HG03196 (cell line): ENCODE data around the gene SFPQ.
"Not testable (repeated sequence)": the region's sequence is repeated elsewhere in the genome, so short reads cannot be mapped to it uniquely, and the experiment has no call there.

Experiments
- ATAC-seq: cut with Tn5 transposase; IDR thresholded peaks from one replicate; pipeline ENCODE4 v1.9.1; 2021; ENCODE audit not compliant: unreplicated experiment

SFPQ gene

DNA sequence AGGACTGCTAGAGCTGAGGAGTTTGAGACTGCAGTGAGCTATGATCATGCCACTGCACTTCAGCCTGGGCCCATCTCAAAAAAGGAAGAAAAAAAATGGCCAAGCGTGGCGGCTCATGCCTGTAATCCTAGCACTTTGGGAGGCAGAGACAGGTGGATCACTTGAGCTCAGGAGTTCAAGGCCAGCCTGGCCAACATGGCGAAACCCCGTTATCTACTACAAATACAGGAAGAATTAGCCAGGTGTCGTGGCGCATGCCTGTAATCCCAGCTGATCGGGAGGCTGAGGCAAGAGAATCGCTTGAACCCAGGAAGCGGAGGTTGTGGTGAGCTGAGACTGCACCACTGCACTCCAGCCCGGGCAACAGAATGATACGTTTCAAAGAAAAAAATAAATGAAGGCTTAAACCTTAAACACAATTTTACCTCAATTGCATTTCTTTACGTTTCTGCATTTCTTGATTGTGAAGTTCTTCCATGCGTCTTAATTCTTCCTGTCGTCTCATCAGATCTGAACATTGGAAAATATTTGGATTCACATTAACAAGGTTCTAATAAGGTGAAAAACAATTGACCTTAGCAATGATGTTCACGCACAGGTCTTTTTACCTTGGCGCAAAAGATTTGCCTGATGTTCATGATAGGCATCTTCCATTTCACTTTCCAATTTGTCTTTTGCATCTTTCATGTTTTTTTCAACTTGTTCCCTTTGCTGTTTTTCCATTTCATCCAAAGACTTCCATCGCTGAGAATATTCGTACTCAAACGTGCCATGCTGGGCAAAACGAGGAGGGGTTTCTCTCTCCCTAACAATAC lies 4.2 kb downstream of the SFPQ start:
- no peak for ATAC-seq

GRCh38 chr1:35187816-35188342 lies 5.1 kb downstream of the SFPQ start:
- ATAC-seq, result no peak

DNA sequence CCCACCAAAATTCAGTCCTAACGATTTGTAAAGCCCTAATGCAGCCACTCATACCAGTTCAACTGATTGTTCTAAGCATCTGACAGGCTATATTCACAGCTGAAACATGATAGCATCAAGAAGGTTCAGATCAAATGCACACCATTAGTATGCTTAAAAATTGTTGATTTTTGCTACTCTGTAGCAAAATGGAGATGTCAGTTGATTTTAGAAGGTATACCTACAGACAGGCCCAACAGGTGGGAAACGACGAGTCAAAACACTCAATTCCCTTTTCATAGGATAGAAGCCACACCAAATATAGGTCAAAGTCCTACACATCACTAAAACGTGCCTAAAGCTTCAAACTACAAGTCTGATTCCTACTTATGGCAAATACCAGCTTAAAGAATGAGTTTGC lies 6.7 kb downstream of the SFPQ start:
- no peak for ATAC-seq

GRCh38 chr1:35185200-35185599 lies 7.7 kb downstream of the SFPQ start:
- no peak for ATAC-seq

DNA sequence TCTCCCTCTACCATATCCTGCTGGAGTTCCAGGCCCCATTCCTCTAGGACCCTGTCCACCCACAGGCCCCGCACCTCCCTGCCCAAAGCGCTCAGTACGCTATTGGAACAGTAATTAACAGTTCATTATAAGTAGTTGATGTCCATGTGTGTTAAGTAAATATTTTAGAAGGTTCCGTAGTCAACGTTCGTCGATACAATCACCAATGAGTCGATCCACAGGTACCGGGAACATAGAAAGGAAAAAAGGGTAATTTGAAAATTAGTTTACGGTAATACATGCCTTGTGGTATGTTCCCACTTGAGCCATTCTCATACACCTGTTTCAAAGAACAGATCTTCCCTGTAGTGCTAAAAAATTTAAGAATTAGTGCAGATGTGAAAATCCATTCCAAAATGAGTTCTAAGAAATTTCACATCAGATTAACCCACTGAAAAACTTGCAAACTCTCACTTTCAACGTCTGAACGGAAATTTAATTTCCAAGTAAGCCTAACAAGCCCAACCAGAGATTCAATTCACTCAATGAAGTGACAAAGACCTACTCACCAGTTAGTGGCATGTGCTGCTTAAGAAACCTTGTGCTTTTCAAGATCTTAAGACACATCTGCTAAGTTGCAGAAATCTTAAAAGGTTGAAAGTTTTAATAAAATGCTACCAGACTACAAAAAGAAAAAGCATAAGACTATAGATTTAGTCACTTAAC lies 8.3 kb downstream of the SFPQ start:
- ATAC-seq, result no peak

DNA sequence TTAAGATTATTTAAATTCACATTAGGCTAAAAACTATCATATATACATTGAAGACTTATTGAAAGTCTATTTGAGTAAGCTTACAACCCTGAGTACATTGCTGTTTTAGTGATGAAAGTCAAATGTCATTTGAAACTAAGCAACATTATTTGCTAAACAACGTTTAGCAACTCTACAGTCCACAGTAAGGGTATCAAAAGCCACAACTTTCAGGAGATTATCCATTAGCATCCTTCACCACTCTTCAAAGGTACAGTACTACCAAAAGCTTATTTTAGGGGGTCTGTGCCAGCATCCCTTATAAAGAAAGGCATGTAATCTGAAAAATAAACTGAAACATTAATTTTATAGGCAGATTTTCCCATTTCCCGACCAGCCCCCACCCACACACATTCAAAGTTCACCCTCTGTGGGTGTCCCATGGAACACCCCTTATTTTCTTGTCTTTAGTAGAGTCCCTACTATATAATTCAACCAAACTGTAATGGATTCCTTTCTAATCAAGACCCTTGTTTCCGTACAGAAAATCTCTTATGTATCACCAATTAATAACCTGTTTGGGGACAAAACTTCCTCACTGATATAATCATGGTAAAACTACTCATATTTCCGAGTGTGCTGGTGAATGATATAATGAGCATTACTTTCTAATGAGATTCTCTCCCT lies 11.0 kb downstream of the SFPQ start:
- no peak for ATAC-seq

GRCh38 chr1:35180776-35181374 lies 12.1 kb downstream of the SFPQ start:
- ATAC-seq, result no peak

DNA sequence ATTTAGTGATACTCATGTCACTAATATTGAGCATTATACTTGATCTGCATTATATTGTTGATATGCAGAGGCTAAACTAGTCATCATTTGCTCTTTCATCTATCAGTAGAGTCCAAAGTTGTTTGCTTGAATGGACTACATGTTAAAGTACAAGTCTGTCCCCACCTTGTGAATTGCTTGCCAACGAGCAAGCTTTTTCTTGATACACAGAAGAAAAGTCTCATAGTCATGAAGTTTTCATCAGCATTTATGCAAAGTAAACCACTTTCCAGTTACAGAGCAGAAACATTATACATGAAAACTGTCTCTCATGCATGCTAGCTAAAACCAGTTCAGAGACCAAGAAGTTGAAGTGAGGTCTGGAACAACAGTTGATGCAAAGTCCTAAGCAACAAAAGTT lies 13.0 kb downstream of the SFPQ start:
- no peak for ATAC-seq

- ATAC-seq, result no peak
These were observed 14.0 kb downstream of the SFPQ start for GRCh38 chr1:35178874-35179380.

DNA sequence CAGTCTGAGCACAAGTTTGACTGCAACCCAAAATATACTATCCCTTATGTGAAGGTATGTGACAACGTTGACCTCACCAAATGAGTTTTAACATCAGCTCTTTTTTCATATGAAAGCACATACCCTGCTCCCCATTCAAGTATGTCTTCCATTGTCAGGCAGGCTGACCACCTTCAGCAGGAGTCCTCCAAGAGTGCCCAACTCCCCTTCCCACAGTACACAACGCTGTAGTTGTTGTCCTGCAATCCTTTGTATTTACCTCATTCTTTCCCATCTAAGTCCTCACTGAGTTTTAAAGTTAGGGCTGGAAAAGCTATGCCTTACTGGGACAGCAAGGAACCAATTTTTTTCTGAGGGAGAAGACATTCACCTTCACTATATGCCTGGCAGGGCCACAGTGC lies 14.7 kb downstream of the SFPQ start:
- no peak for ATAC-seq

- ATAC-seq, result no peak
These were observed 15.6 kb downstream of the SFPQ start for GRCh38 chr1:35177237-35177786.

DNA sequence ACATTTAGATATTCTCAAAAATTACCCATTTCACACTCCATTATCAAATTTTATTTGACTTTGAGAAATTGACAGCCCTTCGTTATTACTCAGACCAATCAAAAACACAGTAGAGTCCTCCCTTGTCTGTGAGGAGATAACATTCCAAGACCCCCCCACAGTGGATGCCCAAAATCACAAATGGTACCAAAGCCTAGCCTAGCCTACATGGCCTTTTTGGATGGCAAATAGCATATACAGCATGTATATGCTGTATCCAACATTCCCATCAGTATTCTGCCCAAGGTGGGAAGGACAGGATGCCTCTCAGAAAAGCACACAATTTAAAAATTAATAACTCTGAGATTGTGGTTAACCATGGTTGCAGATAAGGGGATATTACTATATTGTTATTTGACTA lies 17.3 kb downstream of the SFPQ start:
- no peak for ATAC-seq

DNA sequence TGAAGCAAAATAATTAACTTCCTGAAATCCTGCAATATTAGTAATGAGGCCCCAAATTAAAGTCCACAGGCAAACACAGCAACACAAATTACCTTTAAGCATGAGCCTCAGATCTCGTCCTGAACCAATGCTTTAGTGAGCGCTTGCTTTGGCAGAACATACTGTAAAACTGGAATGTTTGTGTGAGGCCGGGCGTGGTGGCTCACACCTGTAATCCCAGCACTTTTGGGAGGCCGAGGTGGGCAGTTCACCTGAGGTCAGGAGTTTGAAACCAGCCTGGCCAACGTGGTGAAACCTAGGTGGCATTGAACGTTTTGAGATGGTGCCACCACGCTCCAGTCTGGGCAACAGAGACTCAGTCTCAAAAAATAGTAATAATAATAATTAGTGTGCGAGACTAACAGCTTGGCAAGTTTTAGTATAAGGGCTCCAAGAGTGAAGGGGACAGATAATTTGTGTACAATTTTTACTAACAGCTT lies 17.8 kb downstream of the SFPQ start:
- no peak for ATAC-seq

DNA sequence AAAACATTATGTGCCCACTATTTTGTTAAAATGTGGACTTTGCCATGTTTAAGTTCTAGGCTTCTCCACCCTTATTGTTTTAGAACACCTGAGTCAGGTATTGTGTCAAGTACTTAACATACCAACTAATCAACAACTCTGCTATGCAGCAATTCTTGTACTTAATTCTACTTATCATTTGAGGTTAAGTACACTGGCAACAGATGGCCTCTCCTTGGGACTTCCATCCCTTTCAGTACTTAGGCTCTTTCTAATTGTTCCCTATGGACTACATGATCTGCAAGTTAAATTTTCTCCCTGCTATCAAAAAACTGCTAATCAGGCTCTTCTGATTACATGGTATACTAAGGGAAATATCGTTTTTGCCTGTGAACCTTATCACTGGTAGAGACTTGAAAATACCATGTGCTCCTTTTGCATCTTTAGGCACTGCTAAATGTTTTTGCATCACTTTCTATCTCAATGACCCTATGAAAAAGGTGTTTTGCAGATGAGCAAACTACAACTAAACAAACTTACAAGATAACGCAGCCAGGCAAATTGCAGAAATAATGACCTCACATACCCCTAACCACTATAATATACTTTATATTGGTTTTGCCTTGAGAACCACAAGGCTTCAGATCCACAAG lies 18.9 kb downstream of the SFPQ start:
- no peak for ATAC-seq

DNA sequence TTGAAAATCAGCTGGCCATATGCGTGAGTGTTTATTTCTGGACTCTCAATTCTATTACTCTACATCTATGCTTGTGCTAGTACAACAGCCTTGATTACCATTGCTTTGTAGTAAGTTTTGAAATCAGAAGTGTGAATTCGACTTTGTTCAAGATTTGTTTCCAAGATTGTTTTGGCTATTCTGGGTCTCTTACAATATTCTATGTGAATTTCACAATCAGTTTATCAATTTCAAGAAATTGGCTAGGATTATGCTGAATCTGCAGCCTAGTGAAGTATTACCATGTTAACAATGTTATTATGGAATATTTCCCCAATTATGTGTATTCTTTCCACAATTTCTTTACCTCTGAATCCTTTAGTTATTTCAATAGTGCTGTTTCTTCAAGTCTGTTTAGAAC lies 19.5 kb downstream of the SFPQ start:
- ATAC-seq, result no peak

- ATAC-seq, result no peak
These were observed 20.9 kb downstream of the SFPQ start for GRCh38 chr1:35172022-35172421.

- no peak for ATAC-seq
These were observed 21.4 kb downstream of the SFPQ start for GRCh38 chr1:35171579-35171978.

GRCh38 chr1:35164893-35165292 lies 28.1 kb downstream of the SFPQ start:
- no peak for ATAC-seq

DNA sequence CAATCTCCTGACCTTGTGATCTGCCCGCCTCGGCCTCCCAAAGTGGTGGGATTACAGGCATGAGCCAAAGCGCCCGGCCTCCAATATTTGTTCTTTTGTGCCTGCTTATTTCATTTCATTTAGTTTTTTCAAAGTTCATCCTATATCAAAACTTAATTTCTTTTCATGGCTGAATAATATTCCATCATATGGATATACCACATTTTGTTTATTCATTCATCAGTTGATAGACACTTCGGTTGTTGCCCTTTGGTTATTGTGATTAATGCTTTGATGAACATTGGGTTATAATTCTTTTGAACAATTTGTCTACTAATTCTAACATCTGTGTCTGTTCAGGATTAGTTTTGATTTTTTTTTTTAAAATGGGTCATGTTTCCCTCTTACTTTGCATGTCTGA lies 41.7 kb downstream of the SFPQ start:
- no peak for ATAC-seq

GRCh38 chr1:35145892-35146549 lies 46.9 kb downstream of the SFPQ start:
- ATAC-seq, result not testable (repeated sequence)
